HEK293 (cell line): ENCODE results near the gene SERPINB6.

Experiments
- CTCF ChIA-PET: fragments of 350-600 bp; formaldehyde crosslinking; extraction: SDS; loops from one replicate; lab custom pipeline; 2021; ENCODE audit warnings: antibody characterized with exemption; lab: Yijun Ruan, JAX
- POLR2A ChIA-PET: fragments of 300-600 bp; formaldehyde crosslinking; extraction: SDS; loops from one replicate; lab custom pipeline; 2020; ENCODE audit warnings: antibody characterized with exemption, inconsistent platforms; lab: Yijun Ruan, JAX
- H3K27ac ChIP-seq: fragments of 200-500 bp; sonication (Bioruptor generic); 2 replicates; pipeline ENCODE4 v1.5.1; 2014; ENCODE audit warnings: low read depth, low read length, control low read depth, inconsistent platforms; ENCODE audit errors: extremely low read depth
- H3K36me3 ChIP-seq, 2 experiments: fragments of 200-500 bp in 1 of 2; sonication (Bioruptor generic) in 1 of 2; 1 replicate in 1 of 2; 2 replicates in 1 of 2; pipeline ENCODE4 v1.5.1; 2014 to 2017; ENCODE audit warnings: inconsistent platforms in 2 of 2, low read length in 2 of 2; ENCODE audit not compliant: control insufficient read depth in 2 of 2, insufficient read depth in 1 of 2
- H3K4me1 ChIP-seq: fragments of 200-500 bp; sonication (Bioruptor generic); 2 replicates; pipeline ENCODE4 v1.5.1; 2014; ENCODE audit warnings: mild to moderate bottlenecking, low read length, inconsistent platforms; ENCODE audit not compliant: control insufficient read depth, insufficient read depth
- H3K4me3 ChIP-seq: 2 replicates; pipeline ENCODE4 v1.5.1; 2011; ENCODE audit warnings: low read depth, mild to moderate bottlenecking, control low read depth, low read length, moderate library complexity
- H3K9me3 ChIP-seq: fragments of 200-500 bp; sonication (Bioruptor generic); 2 replicates; pipeline ENCODE4 v1.5.1; 2014; ENCODE audit warnings: low read depth, low read length, inconsistent platforms; ENCODE audit not compliant: control insufficient read depth, insufficient read depth
- RBAK ChIP-seq: fragments of 450-650 bp; formaldehyde crosslinking; IDR thresholded peaks from 2 replicates; pipeline ENCODE4 v1.5.1; 2016; ENCODE audit warnings: missing biosample characterization, missing genetic modification characterization
- WT1 ChIP-seq: fragments of 450-650 bp; formaldehyde crosslinking; IDR thresholded peaks from 2 replicates; pipeline ENCODE4 v1.5.1; 2016; ENCODE audit warnings: missing biosample characterization, missing genetic modification characterization
- ZBTB20 ChIP-seq: fragments of 450-650 bp; formaldehyde crosslinking; IDR thresholded peaks from 2 replicates; pipeline ENCODE4 v1.5.1; 2016; ENCODE audit warnings: missing biosample characterization, missing genetic modification characterization
- ZNF157 ChIP-seq: fragments of 450-650 bp; formaldehyde crosslinking; IDR thresholded peaks from 2 replicates; pipeline ENCODE4 v1.5.1; 2016; ENCODE audit warnings: missing biosample characterization, missing genetic modification characterization
- ZNF221 ChIP-seq: fragments of 450-650 bp; formaldehyde crosslinking; IDR thresholded peaks from 2 replicates; pipeline ENCODE4 v1.5.1; 2017; ENCODE audit warnings: missing biosample characterization, missing genetic modification characterization, borderline replicate concordance
- ZNF341 ChIP-seq: fragments of 450-650 bp; formaldehyde crosslinking; IDR thresholded peaks from 2 replicates; pipeline ENCODE4; 2016; ENCODE audit warnings: low read depth, missing biosample characterization, missing genetic modification characterization
- ZNF404 ChIP-seq: fragments of 450-650 bp; formaldehyde crosslinking; IDR thresholded peaks from 2 replicates; pipeline ENCODE4 v1.5.1; 2017; ENCODE audit warnings: missing biosample characterization, missing genetic modification characterization
- ZNF514 ChIP-seq: fragments of 450-650 bp; formaldehyde crosslinking; IDR thresholded peaks from 2 replicates; pipeline ENCODE4 v1.5.1; 2016; ENCODE audit warnings: missing biosample characterization, missing genetic modification characterization
- ZNF76 ChIP-seq: fragments of 450-650 bp; formaldehyde crosslinking; IDR thresholded peaks from 2 replicates; pipeline ENCODE4; 2016; ENCODE audit warnings: low read depth, missing biosample characterization, missing genetic modification characterization, borderline replicate concordance
- ZNF776 ChIP-seq: fragments of 450-650 bp; formaldehyde crosslinking; IDR thresholded peaks from 2 replicates; pipeline ENCODE4 v1.5.0; 2017; ENCODE audit warnings: missing biosample characterization, missing genetic modification characterization, borderline replicate concordance
- ZNF777 ChIP-seq: fragments of 450-650 bp; formaldehyde crosslinking; IDR thresholded peaks from 2 replicates; pipeline ENCODE4 v1.5.1; 2017; ENCODE audit warnings: missing biosample characterization, missing genetic modification characterization, borderline replicate concordance
- ZSCAN23 ChIP-seq: fragments of 450-650 bp; formaldehyde crosslinking; IDR thresholded peaks from 2 replicates; pipeline ENCODE4 v1.5.1; 2016; ENCODE audit warnings: missing biosample characterization, missing genetic modification characterization
- TF ChIP-seq, protein P1 (sequence below): fragments of 450-650 bp; IDR thresholded peaks from 2 replicates; pipeline ENCODE4 v1.5.1; 2018; ENCODE audit warnings: missing biosample characterization, mild to moderate bottlenecking, missing genetic modification characterization

Gene SERPINB6

DNA sequence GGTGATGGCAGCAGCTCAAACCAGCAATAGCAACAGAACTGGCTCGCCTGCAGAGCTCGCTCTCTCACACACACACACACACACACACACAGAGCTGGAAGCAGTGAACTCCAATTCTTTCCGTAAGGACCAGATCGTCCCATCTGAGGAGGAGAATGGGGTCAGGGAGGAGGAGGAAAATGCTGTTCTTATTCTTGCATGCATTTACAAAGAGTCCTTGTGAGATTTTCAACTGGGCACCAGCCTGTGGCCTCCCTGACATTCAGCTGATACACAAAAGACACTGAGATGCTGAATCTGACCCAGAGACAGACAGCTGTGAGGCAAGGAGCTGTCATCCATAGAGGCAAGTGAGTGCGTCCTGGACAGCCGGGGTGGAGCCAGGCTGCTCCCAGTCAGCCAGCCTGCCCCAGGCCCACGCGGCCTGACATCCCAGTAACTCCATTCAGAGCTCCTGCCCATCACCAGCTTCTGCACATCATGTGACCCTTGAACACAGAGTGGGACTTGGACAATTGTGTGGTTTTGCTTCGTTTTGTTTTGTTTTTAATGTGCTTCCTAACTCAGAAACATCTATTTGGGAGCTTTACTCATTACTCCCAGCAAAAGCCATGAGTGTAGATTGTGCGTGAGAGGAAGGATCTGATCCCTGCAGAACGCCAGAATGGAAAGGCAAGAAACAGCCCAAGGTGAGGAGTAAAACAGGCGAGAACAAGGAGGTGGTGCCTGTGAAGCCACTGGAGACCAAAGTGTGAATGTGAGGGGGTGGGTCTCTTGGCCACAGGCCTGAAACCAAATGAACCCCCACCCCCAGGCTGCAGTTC lies 70.3 kb downstream of the SERPINB6 start (continued):
- TF ChIP-seq ZNF76, result no peak
- no peak for TF ChIP-seq ZNF221 (tag by site-specific recombination)
- no peak for TF ChIP-seq WT1 (tag by site-specific recombination)
- TF ChIP-seq, all 188 proteins: peak for 0

DNA sequence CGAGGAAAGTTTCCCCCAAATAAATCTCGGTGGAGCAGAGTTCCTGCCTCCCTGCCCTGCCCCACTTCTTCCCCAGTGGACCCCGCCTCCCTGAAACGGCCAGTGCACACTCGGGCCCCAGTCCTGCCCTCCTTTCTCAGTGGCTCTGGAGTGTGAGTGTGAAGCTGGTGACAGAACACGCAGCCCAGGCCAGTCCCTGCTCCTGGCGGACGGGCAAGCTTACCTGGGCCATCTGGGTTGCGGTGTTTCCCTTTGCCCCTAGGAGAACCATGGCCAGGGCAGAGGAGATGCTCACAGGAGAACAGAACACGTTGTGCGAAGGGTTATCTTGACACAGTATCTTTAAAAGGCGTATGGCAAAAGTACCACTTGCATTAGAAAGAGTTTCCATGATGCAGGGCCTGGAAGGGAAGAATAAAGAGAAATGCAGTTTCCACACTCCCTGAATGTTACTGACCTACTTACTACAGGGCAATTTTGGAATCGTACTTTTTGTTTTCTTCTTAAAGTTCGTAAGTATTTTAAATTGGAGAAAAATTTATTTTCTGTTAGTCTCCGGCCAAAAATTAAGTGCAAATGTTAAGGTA lies 71.1 kb downstream of the SERPINB6 start:
- no peak overlapping the region for H3K4me3 ChIP-seq

DNA sequence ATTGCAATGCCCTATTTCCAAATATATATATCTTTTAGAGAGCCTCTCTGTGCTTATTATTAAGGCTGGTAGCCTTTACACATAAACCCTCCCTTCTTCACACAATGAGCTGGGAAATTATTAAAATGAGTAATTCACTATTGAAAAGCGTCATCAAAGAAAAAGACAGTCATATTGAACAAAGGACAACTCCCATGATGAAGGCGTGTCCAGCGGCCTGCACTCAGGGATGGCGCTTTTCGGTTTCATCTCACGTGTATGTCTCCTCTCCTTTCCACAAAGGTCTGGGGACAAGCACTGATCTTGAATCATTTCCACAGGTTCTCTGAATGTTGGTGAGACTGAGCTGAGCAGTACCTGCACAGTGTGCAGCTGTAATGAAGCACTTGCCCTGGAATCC lies 71.8 kb downstream of the SERPINB6 start:
- Histone ChIP-seq H3K36me3 (no peaks in the 10 kb centered on the region), H3K4me3 (no peak overlapping the region), H3K9me3 (no peaks in the 10 kb centered on the region), H3K27ac (no peak overlapping the region), H3K4me1 (no peaks in the 10 kb centered on the region)
- no peak for TF ChIP-seq ZNF341 (tag by site-specific recombination)
- TF ChIP-seq ZNF777 (tag by site-specific recombination), result no peak
- TF ChIP-seq ZNF157 (tag by site-specific recombination), result no peak
- TF ChIP-seq ZNF776 (tag by site-specific recombination), result no peak
- TF ChIP-seq, protein P1, sequence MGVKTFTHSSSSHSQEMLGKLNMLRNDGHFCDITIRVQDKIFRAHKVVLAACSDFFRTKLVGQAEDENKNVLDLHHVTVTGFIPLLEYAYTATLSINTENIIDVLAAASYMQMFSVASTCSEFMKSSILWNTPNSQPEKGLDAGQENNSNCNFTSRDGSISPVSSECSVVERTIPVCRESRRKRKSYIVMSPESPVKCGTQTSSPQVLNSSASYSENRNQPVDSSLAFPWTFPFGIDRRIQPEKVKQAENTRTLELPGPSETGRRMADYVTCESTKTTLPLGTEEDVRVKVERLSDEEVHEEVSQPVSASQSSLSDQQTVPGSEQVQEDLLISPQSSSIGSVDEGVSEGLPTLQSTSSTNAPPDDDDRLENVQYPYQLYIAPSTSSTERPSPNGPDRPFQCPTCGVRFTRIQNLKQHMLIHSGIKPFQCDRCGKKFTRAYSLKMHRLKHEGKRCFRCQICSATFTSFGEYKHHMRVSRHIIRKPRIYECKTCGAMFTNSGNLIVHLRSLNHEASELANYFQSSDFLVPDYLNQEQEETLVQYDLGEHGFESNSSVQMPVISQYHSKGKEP (tag by site-specific recombination), result no peak
- ChIA-PET CTCF (interaction anchor here (0.7 to 3.0 kb wide), 5 partner anchors 12 to 160 kb away, joined by 3 to 12 read pairs (median 3); no protein-coding TSS in a partner anchor), POLR2A (interaction anchor here (1.5 kb wide), 1 partner anchor 42 kb away, joined by 4 read pairs; no protein-coding TSS in a partner anchor)

More for the DNA sequence above, 71.1 kb downstream of the SERPINB6 start:
- ChIA-PET POLR2A (interaction anchor here (0.6 to 1.5 kb wide), 3 partner anchors 42 to 677 kb away, joined by 4 to 8 read pairs (median 4); no protein-coding TSS in a partner anchor), CTCF (interaction anchor here (0.6 to 1.6 kb wide), 7 partner anchors 8 to 161 kb away, joined by 3 to 5 read pairs (median 3); no protein-coding TSS in a partner anchor)
- Histone ChIP-seq H3K4me1 (no peaks in the 10 kb centered on the region), H3K36me3 (no peaks in the 10 kb centered on the region), H3K27ac (no peak overlapping the region), H3K9me3 (no peaks in the 10 kb centered on the region)
- TF ChIP-seq ZNF404 (tag by site-specific recombination), result no peak
- TF ChIP-seq ZSCAN23 (tag by site-specific recombination), result no peak
- TF ChIP-seq ZBTB20 (tag by site-specific recombination), result no peak
- no peak for TF ChIP-seq RBAK (tag by site-specific recombination)
- TF ChIP-seq ZNF514, result no peak
